Measurements from ENCODE around the gene SLC39A3.

SLC39A3 gene

GRCh38 chr19:2701361-2702169 lies 38.3 kb downstream of the SLC39A3 start:
- DNase-seq: no peak

GRCh38 chr19:2700660-2701360 lies 39.0 kb downstream of the SLC39A3 start:
- no peak for DNase-seq

- no peak for DNase-seq
Measured at GRCh38 chr19:2699413-2700140, 40.2 kb downstream of the SLC39A3 start.

- no peak for DNase-seq
Measured at GRCh38 chr19:2694196-2694595, 45.6 kb downstream of the SLC39A3 start.

- no peak for DNase-seq
Measured at GRCh38 chr19:2693492-2694160, 46.2 kb downstream of the SLC39A3 start.

GRCh38 chr19:2691951-2692350 lies 47.9 kb downstream of the SLC39A3 start:
- DNase-seq: no peak

GRCh38 chr19:2690856-2691255 lies 49.0 kb downstream of the SLC39A3 start:
- DNase-seq: no peak

GRCh38 chr19:2686360-2686759 lies 53.5 kb downstream of the SLC39A3 start:
- DNase-seq: no peak

- DNase-seq: no peak
Measured at GRCh38 chr19:2685204-2685704, 54.6 kb downstream of the SLC39A3 start.

- DNase-seq: no peak
Measured at GRCh38 chr19:2683430-2684003, 56.3 kb downstream of the SLC39A3 start.

Measured in NCI-H187 treated with DMSO at 0.1 percent for 48 hours (cell line).